Measurements from ENCODE around the gene HOXC11.

HOXC11 gene

GRCh38 chr12:53987787-53988230 lies 14.9 kb downstream of the HOXC11 start:
- DNase-seq = no peak

GRCh38 chr12:53988541-53989226 lies 15.8 kb downstream of the HOXC11 start:
- no peak for DNase-seq

GRCh38 chr12:53989227-53990113 lies 16.5 kb downstream of the HOXC11 start:
- DNase-seq = peak; percentile 49

GRCh38 chr12:53990311-53991076 lies 17.6 kb downstream of the HOXC11 start:
- DNase-seq = no peak

GRCh38 chr12:53991077-53991460 lies 18.1 kb downstream of the HOXC11 start:
- no peak for DNase-seq

GRCh38 chr12:53992377-53992889 lies 19.5 kb downstream of the HOXC11 start:
- DNase-seq = no peak

GRCh38 chr12:53993162-53994008 lies 20.5 kb downstream of the HOXC11 start:
- DNase-seq = no peak

GRCh38 chr12:53994009-53994263 lies 21.0 kb downstream of the HOXC11 start:
- no peak for DNase-seq

GRCh38 chr12:53994264-53995001 lies 21.5 kb downstream of the HOXC11 start:
- DNase-seq = no peak

- DNase-seq = no peak
Observed at GRCh38 chr12:53995002-53995377, 22.1 kb downstream of the HOXC11 start.

GRCh38 chr12:53995378-53996239 lies 22.7 kb downstream of the HOXC11 start:
- DNase-seq = no peak

- DNase-seq = no peak
Observed at GRCh38 chr12:53996240-53997203, 23.6 kb downstream of the HOXC11 start.

GRCh38 chr12:53997204-53998109 lies 24.5 kb downstream of the HOXC11 start:
- no peak for DNase-seq

- no peak for DNase-seq
Observed at GRCh38 chr12:53998110-53998899, 25.4 kb downstream of the HOXC11 start.

GRCh38 chr12:53998900-53999236 lies 25.9 kb downstream of the HOXC11 start:
- DNase-seq = no peak

GRCh38 chr12:53999559-54000115 lies 26.7 kb downstream of the HOXC11 start:
- DNase-seq = peak; percentile 10
